Measurements from ENCODE around the gene LIMA1.
"Not testable (repeated sequence)": the region's sequence is repeated elsewhere in the genome, so short reads cannot be mapped to it uniquely, and the experiment has no call there.

DNA sequence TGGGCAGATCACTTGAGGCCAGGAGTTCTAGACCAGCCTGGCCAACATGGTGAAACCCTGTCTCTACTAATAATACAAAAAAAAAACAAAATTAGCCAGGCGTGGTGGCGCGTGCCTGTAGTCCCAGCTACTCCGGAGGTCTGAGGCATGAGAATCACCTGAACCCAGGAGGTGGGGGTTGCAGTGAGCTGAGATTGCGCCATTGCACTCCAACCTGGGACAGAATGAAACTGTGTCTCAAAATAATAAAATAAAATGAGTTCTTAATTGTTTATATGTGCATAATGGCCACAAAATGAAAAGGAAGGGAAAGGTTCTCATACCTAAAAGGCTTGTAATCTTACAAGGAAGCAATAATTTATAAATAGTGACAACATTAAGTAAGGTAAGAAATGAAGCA lies 8.2 kb downstream of the LIMA1 start:
- TF ChIP-seq, protein P1, sequence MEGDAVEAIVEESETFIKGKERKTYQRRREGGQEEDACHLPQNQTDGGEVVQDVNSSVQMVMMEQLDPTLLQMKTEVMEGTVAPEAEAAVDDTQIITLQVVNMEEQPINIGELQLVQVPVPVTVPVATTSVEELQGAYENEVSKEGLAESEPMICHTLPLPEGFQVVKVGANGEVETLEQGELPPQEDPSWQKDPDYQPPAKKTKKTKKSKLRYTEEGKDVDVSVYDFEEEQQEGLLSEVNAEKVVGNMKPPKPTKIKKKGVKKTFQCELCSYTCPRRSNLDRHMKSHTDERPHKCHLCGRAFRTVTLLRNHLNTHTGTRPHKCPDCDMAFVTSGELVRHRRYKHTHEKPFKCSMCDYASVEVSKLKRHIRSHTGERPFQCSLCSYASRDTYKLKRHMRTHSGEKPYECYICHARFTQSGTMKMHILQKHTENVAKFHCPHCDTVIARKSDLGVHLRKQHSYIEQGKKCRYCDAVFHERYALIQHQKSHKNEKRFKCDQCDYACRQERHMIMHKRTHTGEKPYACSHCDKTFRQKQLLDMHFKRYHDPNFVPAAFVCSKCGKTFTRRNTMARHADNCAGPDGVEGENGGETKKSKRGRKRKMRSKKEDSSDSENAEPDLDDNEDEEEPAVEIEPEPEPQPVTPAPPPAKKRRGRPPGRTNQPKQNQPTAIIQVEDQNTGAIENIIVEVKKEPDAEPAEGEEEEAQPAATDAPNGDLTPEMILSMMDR (IDR thresholded peaks at IDR 0.05 in 4 of 5, conservative IDR thresholded peaks at IDR 0.05 in 1 of 5), result not testable (repeated sequence)
- TF ChIP-seq POLR2A (IDR thresholded peaks at IDR 0.05), result not testable (repeated sequence)

All from gastrocnemius medialis (tissue), 4 donors.